ENCODE results near the gene IMMP2L. TPM values are rescaled to one million over a fixed set of nuclear protein-coding genes. Genes with fewer than 3 reads are reported as not detected.

IMMP2L gene
- total RNA-seq, 1 experiment from 2014 or later: 13.6 TPM

DNA sequence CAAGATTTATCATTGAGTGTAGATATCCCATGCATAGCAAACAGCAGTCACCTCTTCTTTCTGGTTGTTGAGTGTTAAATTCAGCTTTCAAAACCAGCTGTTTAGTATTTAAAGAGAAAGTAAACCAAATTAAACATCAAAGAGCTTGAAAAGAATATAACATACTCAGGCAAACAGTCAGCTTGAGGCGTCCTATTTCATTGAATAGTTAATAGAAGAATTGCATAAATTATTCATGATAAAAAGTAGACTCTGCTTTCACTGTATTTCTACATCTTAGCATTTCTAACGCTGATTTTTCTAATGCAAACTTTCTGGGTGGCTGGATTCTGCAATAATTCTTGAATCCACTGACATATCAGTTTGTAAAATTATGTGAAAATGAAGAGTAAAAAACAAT, 935.9 kb downstream of the IMMP2L start (continued):
- TF ChIP-seq USF1 (CRISPR knock-in tag; IDR thresholded peaks at IDR 0.05): no peak
- TF ChIP-seq ESRRA (CRISPR knock-in tag; IDR thresholded peaks at IDR 0.05; ENCODE audit: borderline replicate concordance): no peak
- TF ChIP-seq SOX15 (CRISPR knock-in tag; IDR thresholded peaks at IDR 0.05): no peak

DNA sequence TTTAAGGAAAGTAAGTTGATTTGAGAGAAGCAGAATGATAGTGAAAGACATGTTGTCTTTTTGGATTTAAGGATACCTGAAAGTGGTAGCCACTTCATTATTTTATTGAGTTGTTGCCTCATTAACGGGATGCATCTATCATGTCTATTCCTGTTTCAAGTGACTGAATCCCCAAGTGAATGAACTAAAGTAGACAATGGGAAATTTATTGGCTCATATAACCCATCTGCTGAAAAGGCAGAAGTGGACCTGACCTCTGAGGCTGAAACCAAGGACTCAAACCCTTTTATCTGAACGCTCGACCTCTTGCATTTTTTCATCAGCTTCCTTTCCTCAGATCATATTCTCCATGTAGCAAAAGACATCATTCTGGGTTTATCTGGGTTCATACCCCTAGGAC, 937.0 kb downstream of the IMMP2L start:
- peaks cover 2% of the 10 kb centered on the region; the same call in 1 of the 2 replicates for H3K4me1 Mint-ChIP-seq
- TF ChIP-seq JAZF1 (CRISPR knock-in tag; IDR thresholded peaks at IDR 0.05) (no peak), FOXJ3 (CRISPR knock-in tag; IDR thresholded peaks at IDR 0.05; ENCODE audit: borderline replicate concordance) (no peak), TEAD1 (CRISPR knock-in tag; IDR thresholded peaks at IDR 0.05) (no peak), ZNF138 (CRISPR knock-in tag; conservative IDR thresholded peaks at IDR 0.05) (no peak), ZNF396 (CRISPR knock-in tag; IDR thresholded peaks at IDR 0.05; ENCODE audit: borderline replicate concordance) (no peak), CREM (CRISPR knock-in tag; IDR thresholded peaks at IDR 0.05) (no peak), FOXP4 (CRISPR knock-in tag; IDR thresholded peaks at IDR 0.05) (no peak), E2F1 (CRISPR knock-in tag; IDR thresholded peaks at IDR 0.05) (no peak), ZNF219 (CRISPR knock-in tag; IDR thresholded peaks at IDR 0.05; ENCODE audit: borderline replicate concordance) (no peak), GTF2I (CRISPR knock-in tag; conservative IDR thresholded peaks at IDR 0.05) (no peak)
- TF ChIP-seq, protein P1, sequence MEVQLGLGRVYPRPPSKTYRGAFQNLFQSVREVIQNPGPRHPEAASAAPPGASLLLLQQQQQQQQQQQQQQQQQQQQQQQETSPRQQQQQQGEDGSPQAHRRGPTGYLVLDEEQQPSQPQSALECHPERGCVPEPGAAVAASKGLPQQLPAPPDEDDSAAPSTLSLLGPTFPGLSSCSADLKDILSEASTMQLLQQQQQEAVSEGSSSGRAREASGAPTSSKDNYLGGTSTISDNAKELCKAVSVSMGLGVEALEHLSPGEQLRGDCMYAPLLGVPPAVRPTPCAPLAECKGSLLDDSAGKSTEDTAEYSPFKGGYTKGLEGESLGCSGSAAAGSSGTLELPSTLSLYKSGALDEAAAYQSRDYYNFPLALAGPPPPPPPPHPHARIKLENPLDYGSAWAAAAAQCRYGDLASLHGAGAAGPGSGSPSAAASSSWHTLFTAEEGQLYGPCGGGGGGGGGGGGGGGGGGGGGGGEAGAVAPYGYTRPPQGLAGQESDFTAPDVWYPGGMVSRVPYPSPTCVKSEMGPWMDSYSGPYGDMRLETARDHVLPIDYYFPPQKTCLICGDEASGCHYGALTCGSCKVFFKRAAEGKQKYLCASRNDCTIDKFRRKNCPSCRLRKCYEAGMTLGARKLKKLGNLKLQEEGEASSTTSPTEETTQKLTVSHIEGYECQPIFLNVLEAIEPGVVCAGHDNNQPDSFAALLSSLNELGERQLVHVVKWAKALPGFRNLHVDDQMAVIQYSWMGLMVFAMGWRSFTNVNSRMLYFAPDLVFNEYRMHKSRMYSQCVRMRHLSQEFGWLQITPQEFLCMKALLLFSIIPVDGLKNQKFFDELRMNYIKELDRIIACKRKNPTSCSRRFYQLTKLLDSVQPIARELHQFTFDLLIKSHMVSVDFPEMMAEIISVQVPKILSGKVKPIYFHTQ (CRISPR knock-in tag; IDR thresholded peaks at IDR 0.05): no peak
- TF ChIP-seq, protein P2, sequence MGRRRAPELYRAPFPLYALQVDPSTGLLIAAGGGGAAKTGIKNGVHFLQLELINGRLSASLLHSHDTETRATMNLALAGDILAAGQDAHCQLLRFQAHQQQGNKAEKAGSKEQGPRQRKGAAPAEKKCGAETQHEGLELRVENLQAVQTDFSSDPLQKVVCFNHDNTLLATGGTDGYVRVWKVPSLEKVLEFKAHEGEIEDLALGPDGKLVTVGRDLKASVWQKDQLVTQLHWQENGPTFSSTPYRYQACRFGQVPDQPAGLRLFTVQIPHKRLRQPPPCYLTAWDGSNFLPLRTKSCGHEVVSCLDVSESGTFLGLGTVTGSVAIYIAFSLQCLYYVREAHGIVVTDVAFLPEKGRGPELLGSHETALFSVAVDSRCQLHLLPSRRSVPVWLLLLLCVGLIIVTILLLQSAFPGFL (CRISPR knock-in tag; IDR thresholded peaks at IDR 0.05; ENCODE audit: borderline replicate concordance): no peak
- DNase-seq (ENCODE audit: low spot score) (no peak), ATAC-seq (no peak)
- H3K27me3 Mint-ChIP-seq (ENCODE audit: low read depth): no peaks in the 10 kb centered on the region
- H3K4me3 Mint-ChIP-seq: no peak overlapping the region
- CTCF ChIA-PET: no interaction called here
- H3K27ac Mint-ChIP-seq: no peak overlapping the region
- no peaks in the 10 kb centered on the region for H3K9me3 Mint-ChIP-seq
- H3K36me3 Mint-ChIP-seq: no peaks in the 10 kb centered on the region
- POLR2A ChIA-PET: no interaction called here

DNA sequence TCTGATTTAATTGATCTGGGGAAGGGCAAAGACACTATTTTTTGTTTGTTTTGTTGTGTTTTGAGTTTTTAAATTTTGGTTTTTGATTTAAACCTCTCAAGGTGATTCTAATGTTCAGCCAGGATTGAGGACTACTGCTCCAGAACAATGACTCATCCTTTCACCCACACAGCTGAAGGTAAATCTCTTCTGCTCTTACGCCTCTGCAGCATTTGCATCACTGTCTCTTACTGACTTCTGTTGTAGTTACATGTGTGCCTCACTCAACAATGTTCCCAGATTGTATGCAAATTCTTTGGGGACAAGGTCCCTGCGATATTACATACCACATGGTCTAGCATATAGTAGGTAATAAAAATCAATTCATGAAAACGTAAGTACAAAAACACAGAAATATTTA, 938.9 kb downstream of the IMMP2L start:
- ChIA-PET CTCF (no interaction called here), POLR2A (no interaction called here)
- peaks cover 2% of the 10 kb centered on the region; the same call in 1 of the 2 replicates for H3K4me1 Mint-ChIP-seq
- ATAC-seq (no peak), DNase-seq (ENCODE audit: low spot score) (no peak)
- H3K36me3 Mint-ChIP-seq: no peaks in the 10 kb centered on the region
- H3K27ac Mint-ChIP-seq: no peak overlapping the region
- no peaks in the 10 kb centered on the region for H3K9me3 Mint-ChIP-seq
- no peak overlapping the region for H3K4me3 Mint-ChIP-seq
- H3K27me3 Mint-ChIP-seq (ENCODE audit: low read depth): no peaks in the 10 kb centered on the region
- TF ChIP-seq SMAD3 (CRISPR knock-in tag; IDR thresholded peaks at IDR 0.05; ENCODE audit: borderline replicate concordance) (no peak), RORB (CRISPR knock-in tag; IDR thresholded peaks at IDR 0.05) (no peak), GRHL2 (CRISPR knock-in tag; IDR thresholded peaks at IDR 0.05; ENCODE audit: insufficient replicate concordance, severe bottlenecking) (no peak), ZNF423 (CRISPR knock-in tag; IDR thresholded peaks at IDR 0.05) (no peak), CREM (CRISPR knock-in tag; IDR thresholded peaks at IDR 0.05) (no peak), E2F4 (CRISPR knock-in tag; IDR thresholded peaks at IDR 0.05; ENCODE audit: borderline replicate concordance, low read depth) (no peak)
- TF ChIP-seq, protein P3, sequence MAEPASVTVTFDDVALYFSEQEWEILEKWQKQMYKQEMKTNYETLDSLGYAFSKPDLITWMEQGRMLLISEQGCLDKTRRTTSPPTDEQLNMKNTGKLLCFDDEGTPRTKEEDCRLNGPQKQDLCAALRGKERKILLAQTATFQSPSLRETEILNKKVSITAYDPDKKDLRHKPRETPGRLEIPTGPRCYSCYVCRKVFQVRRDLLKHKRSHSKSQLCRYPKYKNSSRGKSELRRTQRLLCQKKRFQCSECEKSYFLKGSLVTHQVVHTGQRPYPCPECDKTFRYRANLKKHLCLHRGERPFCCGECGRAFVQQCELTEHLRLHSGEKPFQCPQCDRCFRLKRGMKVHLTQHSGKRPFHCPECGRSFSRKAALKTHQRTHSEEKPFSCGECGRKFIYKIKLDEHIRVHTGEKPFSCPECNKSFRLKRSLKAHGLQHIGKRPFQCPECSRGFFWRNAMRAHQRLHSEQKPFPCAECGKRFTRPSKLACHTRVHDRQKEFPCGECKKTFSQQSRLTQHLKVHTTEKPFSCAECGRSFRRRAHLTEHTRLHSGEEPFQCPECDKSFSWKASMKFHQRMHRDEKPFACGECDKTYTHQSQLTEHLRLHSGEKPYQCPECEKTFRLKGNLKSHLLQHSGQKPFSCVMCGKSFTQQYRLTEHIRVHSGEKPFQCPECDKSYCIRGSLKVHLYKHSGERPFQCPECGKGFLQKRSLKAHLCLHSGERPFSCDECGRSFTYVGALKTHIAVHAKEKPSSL (CRISPR knock-in tag; conservative IDR thresholded peaks at IDR 0.05): no peak
- TF ChIP-seq, protein P2 (CRISPR knock-in tag; IDR thresholded peaks at IDR 0.05; ENCODE audit: borderline replicate concordance): no peak

Data from WTC11 (cell line).